Effector CD8-positive, alpha-beta T cell (primary cell): ENCODE results near the gene ERCC2.
"Not testable (repeated sequence)": the region's sequence is repeated elsewhere in the genome, so short reads cannot be mapped to it uniquely, and the experiment has no call there.

Source experiments
- DNase-seq: peaks from one replicate; lab custom pipeline; 2025; lab: John Stamatoyannopoulos, UW

ERCC2 gene

GRCh38 chr19:45333609-45334303 is 36.6 kb downstream of the ERCC2 start:
- no peak for DNase-seq

GRCh38 chr19:45331411-45331810 is 39.0 kb downstream of the ERCC2 start:
- DNase-seq = no peak

- DNase-seq = no peak
These were observed 42.8 kb downstream of the ERCC2 start for GRCh38 chr19:45327404-45328143.

- DNase-seq = no peak
These were observed 45.9 kb downstream of the ERCC2 start for GRCh38 chr19:45324349-45324907.

- no peak for DNase-seq
These were observed 46.7 kb downstream of the ERCC2 start for GRCh38 chr19:45323671-45324081.

DNA sequence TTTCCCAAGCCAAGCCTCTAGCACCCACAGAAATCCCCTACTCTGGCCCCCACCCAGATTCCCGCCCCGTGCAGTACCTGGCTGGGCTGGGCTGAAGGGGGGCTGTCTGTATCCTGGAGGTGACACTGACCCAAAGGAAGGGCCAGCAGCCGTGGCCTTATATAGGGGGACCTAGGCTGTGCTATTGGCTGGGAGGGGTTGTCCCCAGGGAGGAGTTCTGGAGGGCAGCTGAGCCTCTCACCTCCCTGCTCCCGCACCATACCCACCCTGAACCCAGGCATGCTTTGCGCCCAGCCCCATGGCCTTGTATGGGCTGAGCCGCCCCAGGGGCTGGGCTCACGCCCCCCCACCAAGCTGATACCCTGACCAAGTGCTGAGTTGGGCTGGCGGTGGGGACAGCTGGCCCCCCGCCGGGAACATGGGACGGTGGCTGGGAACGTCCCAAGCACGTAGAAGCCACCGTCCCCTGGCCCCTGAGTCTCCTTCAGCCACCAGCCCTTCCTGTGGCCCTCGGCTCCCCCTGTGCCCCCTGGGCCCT is 47.6 kb downstream of the ERCC2 start, which contains the start of gene CKM:
Gene CKM, minus strand, starts transcription at position 132 of the 538 bp plus-strand sequence. CDS start 3,162 bp downstream, outside the sequence.
- DNase-seq = no peak

DNA sequence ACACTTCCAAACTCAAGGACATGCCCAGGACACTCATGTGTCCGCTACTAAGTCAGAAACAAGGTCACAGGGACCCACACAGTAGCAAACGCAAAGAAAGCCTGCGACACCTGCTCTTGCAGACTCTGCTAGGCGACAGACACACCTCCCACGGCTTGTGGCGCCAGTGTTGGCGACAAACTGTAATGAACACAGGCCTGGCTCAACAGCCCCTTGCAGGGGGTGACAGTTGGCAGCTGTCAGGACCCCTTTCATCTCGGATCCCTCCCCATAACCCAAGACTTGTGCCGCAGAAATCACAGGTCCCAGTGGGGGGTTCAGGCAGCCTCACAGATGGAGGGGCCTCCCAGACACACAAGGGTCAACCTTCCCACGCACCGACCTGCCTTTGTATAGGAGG is 48.1 kb downstream of the ERCC2 start:
- no peak for DNase-seq

DNA sequence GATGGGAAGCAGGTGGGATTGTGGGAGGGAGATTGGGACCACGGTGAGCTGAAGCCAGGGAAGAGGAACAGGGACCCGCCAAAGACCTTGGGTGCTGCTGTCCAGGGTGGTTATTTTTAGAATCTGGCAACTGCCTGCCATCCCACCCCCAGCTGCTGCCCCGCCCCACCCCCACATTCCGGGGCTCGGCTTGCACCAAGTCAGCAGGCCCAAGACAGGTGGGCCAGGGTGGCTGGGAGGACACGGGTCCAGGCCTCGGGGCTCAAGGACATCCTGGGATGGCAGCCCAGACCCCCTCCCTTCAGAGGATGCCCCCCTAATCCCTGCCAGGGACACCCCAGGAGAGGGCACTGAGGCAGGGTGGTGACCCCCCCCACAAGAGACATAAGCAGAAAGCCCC is 48.5 kb downstream of the ERCC2 start:
- no peak for DNase-seq

GRCh38 chr19:45320997-45321775 is 49.2 kb downstream of the ERCC2 start:
- DNase-seq = no peak

- no peak for DNase-seq
These were observed 55.1 kb downstream of the ERCC2 start for GRCh38 chr19:45315304-45315703.

DNA sequence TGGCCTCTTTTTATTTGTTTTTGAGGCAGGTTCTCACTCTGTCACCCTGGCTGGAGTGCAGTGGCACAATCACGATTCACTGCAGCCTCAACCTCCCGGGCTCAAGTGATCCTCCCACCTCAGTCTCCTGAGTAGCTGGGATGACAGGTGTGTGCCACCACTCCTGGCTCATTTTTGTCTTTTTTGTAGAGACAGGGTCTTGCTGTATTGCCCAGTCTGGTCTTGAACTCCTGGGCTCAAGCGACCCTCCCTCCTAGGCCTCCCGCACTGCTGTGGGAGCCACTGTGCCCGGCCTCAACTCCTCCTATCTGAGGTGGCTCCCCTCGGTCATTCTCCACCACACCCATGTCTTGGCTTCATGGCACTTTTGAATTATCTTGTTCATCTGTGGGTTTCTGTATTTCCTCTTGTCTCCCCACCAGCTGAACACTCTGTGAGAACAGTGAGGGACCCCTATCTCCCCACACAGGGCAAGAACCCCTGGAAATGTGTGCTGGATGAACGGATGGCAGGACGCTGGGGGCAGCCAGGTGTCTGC is 55.6 kb downstream of the ERCC2 start:
- no peak for DNase-seq

DNA sequence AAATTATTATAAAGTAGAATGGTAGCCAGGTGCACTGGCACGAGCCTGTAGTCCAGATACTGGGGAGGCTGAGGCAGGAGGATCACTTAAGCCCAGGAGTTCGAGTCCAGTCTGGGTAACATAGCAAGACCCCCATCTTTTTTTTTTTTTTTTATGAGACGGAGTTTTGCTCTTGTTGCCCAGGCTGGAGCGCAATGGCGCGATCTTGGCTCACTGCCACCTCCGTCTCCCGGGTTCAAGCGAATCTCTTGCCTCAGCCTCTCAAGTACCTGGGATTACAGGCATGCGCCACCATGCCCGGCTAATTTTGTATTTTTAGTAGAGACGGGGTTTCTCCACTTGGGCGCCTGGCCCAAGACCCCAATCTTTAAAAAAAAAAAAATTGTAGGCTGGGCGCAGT is 58.1 kb downstream of the ERCC2 start:
- DNase-seq = not testable (repeated sequence)

DNA sequence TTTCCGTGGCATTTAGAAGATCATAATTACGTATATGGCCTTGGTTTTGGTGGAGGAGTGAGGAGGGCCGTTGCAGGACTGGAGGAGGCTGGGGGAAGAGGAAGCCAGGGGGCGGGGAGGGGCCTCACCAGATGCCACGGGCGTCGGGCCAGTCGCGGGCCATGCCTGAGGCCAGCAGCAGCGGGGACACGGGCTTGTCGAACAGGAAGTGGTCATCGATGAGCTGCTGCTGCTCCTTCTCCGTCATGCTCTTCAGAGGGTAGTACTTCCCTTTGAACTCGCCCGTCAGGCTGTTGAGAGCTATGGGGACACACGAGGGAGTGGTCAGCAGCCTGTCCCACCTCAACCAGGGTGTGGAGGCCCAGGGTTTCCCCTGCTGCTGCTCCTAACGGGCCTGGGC is 58.8 kb downstream of the ERCC2 start:
- no peak for DNase-seq

GRCh38 chr19:45309322-45309721 is 61.1 kb downstream of the ERCC2 start:
- not testable (repeated sequence) for DNase-seq

- DNase-seq = no peak
These were observed 63.0 kb downstream of the ERCC2 start for GRCh38 chr19:45307361-45307760.

- no peak for DNase-seq
These were observed 63.8 kb downstream of the ERCC2 start for GRCh38 chr19:45306518-45307027.

DNA sequence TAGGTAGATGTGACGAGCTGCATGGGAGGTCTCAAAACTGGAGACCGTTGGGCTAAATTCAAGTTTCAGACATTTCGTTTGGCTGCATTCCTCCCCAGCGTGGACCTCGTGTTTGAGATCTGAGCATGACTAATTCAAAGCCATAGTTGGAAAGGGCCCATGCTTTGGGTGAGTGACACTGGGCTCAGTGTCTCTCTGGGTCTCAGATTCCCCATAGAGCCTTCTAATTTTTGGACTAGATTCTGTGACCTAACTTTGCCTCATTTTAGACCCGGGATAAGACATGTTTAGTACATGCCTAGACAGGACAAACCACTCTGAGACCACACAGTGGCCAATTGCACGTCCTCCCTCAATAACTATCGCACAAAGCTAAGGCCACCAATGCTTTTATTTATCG is 64.3 kb downstream of the ERCC2 start:
- no peak for DNase-seq

DNA sequence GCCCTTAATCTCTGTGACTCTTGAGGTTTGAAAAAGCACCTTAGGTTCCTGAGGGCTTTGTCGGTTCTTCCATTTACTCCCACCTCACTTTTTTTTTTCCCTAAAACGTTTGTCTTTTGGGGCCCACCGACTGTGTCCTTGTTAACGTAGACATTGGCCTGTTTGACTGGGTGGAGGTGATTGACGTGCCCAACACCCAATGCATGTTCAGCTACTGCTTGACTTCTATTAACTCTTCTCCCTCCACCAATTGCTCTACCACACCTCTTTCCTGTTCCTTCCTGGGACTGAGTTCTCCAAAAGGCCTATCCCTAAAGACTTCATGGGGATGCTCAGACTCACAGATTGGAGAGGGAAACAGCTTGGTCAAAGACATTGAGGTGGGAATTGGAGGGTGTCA is 65.0 kb downstream of the ERCC2 start:
- DNase-seq = no peak

DNA sequence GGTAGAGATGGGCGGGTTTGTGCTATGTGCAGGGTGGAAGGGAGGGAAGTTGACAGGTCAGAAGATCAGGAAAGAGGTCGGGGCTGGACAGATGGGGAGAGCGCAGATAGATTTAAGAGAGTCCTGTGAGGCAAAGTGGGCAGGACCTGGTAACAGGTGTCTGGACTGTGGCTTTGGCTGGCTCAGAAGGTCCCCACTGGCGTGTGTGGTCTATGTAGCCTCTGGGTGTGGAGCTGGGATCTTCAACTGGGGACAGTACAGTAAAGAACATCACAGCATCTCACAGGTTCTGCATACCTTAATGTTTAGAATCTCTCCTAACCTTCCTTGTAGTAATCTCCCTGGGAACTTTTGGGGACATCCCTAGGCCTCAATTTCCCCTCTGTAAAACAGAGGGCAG is 65.4 kb downstream of the ERCC2 start:
- no peak for DNase-seq

DNA sequence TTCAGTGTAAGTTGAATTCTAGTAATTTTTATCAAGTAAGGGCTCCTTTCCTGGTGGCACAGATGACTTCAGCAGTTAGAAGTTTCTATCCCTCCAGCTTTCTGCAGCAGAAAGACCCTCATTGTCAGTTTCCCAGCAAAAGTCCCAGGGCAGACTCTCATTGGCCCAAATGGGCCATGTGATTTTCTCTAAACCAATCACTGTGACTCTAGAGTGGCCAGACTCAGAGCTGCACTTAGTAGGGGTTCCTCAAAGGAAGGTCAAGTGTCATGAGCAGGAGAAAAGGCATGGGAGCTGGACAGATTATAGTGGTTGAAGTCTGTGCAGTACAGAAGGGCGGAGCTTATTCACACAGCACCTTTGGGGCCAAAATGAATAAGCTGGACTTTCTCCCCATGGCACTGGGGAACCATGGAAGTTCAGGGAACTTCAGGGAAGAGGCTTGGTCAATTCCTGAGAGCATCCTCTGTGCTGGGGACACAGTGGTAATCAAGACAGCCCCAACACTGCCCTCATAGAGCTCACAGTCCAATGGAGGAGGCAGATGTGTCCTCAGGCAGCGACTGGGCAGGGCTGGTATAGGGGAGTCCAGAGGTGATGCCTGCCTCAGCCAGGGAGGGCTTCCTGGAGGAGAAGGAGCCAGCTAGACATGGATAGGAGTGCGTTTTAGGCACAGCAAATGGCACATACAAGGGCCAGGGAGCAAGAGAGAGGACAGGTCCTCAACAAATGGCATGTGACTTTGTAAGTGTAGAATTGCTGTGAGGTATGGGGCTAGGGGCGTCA is 66.0 kb downstream of the ERCC2 start:
- DNase-seq = no peak
